Left forelimb (tissue), 1 donor: Measurements from ENCODE around the gene E2F2.
"Not testable (repeated sequence)": the region's sequence is repeated elsewhere in the genome, so short reads cannot be mapped to it uniquely, and the experiment has no call there.

Source experiments
- DNase-seq: peaks from one replicate; pipeline ENCODE4 v3.0.0-alpha.2; 2018; ENCODE audit warnings: low spot score

Gene E2F2

GRCh38 chr1:23546897-23547584 is 16.0 kb upstream of the E2F2 start:
- DNase-seq: no peak

- no peak for DNase-seq
These were observed 14.8 kb upstream of the E2F2 start for GRCh38 chr1:23545851-23546250.

GRCh38 chr1:23544444-23545389 is 13.7 kb upstream of the E2F2 start:
- DNase-seq: no peak

GRCh38 chr1:23543707-23544443 is 12.8 kb upstream of the E2F2 start:
- no peak for DNase-seq

- not testable (repeated sequence) for DNase-seq
These were observed 11.9 kb upstream of the E2F2 start for GRCh38 chr1:23542940-23543339.

- DNase-seq: peak; percentile 88
These were observed 8.7 kb upstream of the E2F2 start for GRCh38 chr1:23539698-23540266.

- DNase-seq: no peak
These were observed 6.4 kb upstream of the E2F2 start for GRCh38 chr1:23537296-23537973.

GRCh38 chr1:23533246-23534023 is 2.4 kb upstream of the E2F2 start:
- DNase-seq: no peak

GRCh38 chr1:23531562-23532094 is 595 bp upstream of the E2F2 start:
- no peak for DNase-seq

GRCh38 chr1:23530087-23530746 is 816 bp downstream of the E2F2 start:
- no peak for DNase-seq

GRCh38 chr1:23529146-23530086 is 1.6 kb downstream of the E2F2 start:
- DNase-seq: no peak

- DNase-seq: peak; percentile 85
These were observed 2.6 kb downstream of the E2F2 start for GRCh38 chr1:23528250-23528978.

GRCh38 chr1:23527900-23528249 is 3.2 kb downstream of the E2F2 start:
- DNase-seq: no peak

GRCh38 chr1:23527366-23527765 is 3.7 kb downstream of the E2F2 start:
- no peak for DNase-seq

- DNase-seq: no peak
These were observed 4.5 kb downstream of the E2F2 start for GRCh38 chr1:23526329-23527041.

GRCh38 chr1:23525558-23526250 is 5.3 kb downstream of the E2F2 start:
- DNase-seq: no peak
